GM19023 (cell line): Measurements from ENCODE around the gene RASGEF1B.
"Not testable (repeated sequence)": the region's sequence is repeated elsewhere in the genome, so short reads cannot be mapped to it uniquely, and the experiment has no call there.

Experiments used
- ATAC-seq: cut with Tn5 transposase; IDR thresholded peaks from one replicate; pipeline ENCODE4 v1.9.1; 2021; ENCODE audit warnings: mild to moderate bottlenecking, moderate library complexity; ENCODE audit not compliant: unreplicated experiment

Gene RASGEF1B

GRCh38 chr4:81498551-81499099, 26.9 kb upstream of the RASGEF1B start:
- ATAC-seq, result no peak

GRCh38 chr4:81498046-81498445, 26.3 kb upstream of the RASGEF1B start:
- ATAC-seq, result no peak

- ATAC-seq, result no peak
Measured at GRCh38 chr4:81495345-81495744, 23.6 kb upstream of the RASGEF1B start.

- ATAC-seq, result no peak
Measured at GRCh38 chr4:81494031-81494431, 22.3 kb upstream of the RASGEF1B start.

- ATAC-seq, result no peak
Measured at GRCh38 chr4:81492606-81493230, 21.0 kb upstream of the RASGEF1B start.

- no peak for ATAC-seq
Measured at GRCh38 chr4:81491943-81492342, 20.2 kb upstream of the RASGEF1B start.

- no peak for ATAC-seq
Measured at GRCh38 chr4:81490403-81491160, 18.9 kb upstream of the RASGEF1B start.

- no peak for ATAC-seq
Measured at GRCh38 chr4:81486502-81486901, 14.8 kb upstream of the RASGEF1B start.

- no peak for ATAC-seq
Measured at GRCh38 chr4:81485310-81485980, 13.7 kb upstream of the RASGEF1B start.

- ATAC-seq, result no peak
Measured at GRCh38 chr4:81482326-81482725, 10.6 kb upstream of the RASGEF1B start.

- no peak for ATAC-seq
Measured at GRCh38 chr4:81481151-81481550, 9.4 kb upstream of the RASGEF1B start.

- not testable (repeated sequence) for ATAC-seq
Measured at GRCh38 chr4:81479573-81479972, 7.9 kb upstream of the RASGEF1B start.

GRCh38 chr4:81473331-81474265, 1.9 kb upstream of the RASGEF1B start:
- ATAC-seq, result not testable (repeated sequence)

GRCh38 chr4:81472281-81473182, 825 bp upstream of the RASGEF1B start:
- ATAC-seq, result peak; percentile 61

- ATAC-seq, result no peak
Measured at GRCh38 chr4:81471298-81471587, 464 bp downstream of the RASGEF1B start.

GRCh38 chr4:81470456-81471297, 1.0 kb downstream of the RASGEF1B start:
- no peak for ATAC-seq

- no peak for ATAC-seq
Measured at GRCh38 chr4:81469781-81470455, 1.8 kb downstream of the RASGEF1B start.

- ATAC-seq, result no peak
Measured at GRCh38 chr4:81468678-81469077, 3.0 kb downstream of the RASGEF1B start.

- no peak for ATAC-seq
Measured at GRCh38 chr4:81467672-81467964, 4.1 kb downstream of the RASGEF1B start.
